NCI-H2227 (cell line): Measurements from ENCODE around the gene NEUROG3.
"Not testable (repeated sequence)": the region's sequence is repeated elsewhere in the genome, so short reads cannot be mapped to it uniquely, and the experiment has no call there.

ENCODE experiments used
- DNase-seq: peaks from one replicate; lab custom pipeline; 2025; ENCODE audit not compliant: unreplicated experiment; lab: John Stamatoyannopoulos, UW

NEUROG3 gene

DNA sequence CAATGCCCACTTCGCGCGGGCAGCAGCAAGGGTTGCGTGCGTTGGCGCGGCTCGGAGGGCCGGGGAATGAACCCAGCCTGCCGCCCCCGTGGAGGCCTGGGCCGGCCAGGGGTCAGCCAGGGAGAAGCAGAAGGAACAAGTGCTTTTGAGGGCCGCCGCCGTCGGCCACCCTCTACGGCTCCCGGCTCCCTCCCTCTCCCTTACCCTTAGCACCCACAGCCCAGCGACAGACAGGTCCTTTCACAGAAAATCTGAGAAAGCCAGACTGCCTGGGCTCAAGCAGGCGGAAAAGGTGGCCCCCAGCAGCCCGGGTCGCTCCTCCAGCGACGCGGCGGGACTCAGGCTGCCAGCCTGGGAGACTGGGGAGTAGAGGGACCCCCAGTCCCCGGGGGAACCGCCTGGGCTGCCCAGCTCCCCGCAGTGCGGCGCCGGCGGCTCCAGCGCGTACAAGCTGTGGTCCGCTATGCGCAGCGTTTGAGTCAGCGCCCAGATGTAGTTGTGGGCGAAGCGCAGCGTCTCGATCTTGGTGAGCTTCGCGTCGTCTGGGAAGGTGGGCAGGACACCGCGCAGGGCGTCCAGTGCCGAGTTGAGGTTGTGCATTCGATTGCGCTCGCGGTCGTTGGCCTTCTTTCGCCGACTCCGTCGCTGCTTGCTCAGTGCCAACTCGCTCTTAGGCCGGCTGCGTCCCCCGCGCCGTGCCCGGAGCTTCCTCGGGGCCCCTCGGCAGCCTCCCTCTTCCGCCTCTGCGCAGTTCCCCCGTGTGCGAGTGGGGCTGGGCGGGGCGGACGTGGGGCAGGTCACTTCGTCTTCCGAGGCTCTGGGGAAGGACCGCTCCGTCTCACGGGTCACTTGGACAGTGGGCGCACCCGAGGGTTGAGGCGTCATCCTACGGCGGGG lies 815 bp downstream of the NEUROG3 start:
- DNase-seq: peak; percentile 10

DNA sequence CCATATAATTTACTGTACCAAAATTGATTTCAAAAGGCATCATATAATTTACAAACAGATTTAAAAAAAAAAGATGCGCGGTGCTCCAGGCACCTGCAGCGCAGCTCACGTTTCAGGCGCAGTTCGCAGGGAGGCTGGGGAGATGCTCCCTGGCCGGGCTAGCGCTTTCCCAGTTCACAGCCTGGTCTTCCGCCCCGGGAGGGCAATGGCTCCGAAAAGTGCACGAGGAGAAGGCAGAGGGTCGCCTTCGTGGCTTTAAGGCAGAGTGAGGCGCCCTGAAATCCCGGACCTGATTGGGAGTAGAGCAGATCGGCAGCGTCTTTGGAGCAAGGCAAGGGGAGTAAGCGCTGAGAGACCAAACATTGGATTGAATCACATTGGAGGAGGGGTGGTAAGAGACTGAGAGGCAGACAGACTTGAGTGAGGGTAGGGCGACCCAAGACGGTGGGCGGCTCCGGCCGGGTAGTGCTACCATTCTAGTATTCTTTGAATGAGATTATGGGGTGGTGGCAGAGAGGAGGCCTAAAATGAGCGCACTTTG lies 1.5 kb downstream of the NEUROG3 start:
- no peak for DNase-seq

DNA sequence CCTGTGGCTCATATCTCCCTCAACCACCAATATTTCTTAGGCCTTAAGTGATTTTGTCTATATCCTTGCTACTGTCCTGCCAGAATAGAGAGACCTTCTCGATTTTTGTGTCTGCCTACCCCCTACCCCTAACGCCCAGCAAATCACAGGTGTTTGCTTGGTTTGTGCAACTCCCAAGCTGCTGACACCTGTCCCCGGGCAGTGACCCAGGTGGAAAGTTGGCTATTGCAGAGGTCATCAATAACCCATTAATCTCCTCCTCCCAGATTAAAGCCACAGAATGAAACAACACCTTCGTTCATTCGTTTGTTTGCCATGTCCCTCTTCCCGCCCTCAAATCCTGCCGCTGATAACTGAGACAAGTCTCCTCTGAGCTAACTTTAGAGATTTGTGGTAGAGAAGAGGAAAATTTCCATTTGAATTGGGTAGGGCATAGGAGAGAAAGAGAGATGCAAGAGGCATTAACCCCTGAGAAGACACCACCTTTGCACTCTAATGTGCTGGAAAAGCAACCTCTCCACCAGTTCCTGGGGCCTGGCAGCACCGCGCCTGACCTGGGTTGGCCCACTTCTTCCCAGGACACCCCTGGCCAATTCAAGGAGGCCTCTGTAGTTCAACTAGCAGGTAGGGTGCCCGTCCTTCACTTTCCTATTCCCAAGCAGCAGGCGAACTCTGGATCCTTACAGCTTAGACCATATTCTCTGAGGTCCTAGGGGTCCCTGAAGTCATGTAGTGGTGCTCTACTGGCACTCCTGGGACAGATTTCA lies 3.0 kb downstream of the NEUROG3 start:
- DNase-seq: no peak

DNA sequence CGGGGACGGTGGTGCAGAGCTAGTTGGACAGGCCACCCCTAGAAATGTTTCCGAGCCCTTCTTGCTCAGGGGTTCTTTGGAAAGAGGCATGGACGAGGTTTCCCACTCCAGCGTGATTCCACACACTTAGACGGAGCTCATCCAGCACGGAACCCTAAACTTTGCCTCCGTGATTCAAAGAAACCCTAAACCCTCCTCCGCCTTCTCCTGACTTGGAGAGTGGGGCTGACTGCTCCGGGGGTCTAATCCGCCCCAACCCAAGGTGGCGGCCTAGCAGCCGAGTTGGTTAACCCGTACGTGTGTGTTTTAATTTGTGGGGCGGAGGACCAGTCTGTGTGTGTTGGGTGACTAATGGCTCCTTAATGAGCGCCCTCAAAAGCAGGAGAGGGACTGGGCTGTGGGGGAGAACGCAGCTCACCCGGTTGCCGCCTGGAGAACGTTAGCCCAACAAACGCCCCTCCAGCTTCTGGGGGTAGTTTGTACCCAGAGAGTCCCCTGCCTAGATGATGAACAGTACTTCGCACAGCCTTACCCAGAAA lies 3.8 kb downstream of the NEUROG3 start:
- DNase-seq: no peak

DNA sequence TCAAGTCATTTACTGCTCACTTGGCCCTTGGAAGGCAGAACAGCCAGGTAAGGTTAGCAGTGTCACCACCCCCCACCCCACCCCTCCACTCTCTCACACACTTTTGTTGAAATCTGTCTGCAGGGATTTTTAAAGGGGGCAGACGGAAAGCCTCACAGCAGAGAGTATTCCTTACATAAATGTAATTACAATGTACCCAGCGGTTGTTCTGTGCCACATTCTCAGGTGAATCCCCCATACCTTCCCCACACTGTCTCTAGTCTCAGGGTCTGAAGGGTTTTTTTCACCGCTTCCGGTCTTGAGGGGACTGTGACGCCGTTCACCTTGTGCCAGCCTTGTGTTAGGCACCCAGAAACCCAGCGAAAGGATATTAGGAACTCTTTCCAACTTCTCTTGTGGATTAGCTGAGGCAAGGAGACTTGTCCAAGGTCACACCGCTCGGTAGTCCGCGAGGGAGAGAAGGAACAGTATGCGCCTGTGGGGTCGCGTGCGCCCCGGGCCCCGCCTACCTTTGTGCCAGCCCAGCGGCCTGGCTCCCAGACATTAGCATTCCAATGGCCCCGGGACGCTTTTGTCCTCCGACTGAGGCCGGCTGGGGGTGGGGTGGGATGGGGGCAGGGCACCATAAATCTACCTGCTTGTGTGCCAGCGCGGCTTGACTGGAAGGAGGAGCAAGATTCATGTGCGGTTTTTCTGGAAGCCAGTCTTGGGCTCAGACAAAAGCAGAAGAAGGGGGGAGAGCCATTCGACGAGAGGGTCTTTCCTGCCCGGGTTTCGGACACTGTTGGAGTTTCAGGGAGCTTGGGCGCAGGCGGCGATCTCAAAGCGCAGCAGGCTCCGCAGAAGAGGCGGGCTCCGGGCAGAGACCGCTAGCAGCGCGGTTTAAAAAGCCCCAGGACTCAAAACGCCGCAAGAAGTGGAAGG lies 4.5 kb downstream of the NEUROG3 start:
- no peak for DNase-seq

DNA sequence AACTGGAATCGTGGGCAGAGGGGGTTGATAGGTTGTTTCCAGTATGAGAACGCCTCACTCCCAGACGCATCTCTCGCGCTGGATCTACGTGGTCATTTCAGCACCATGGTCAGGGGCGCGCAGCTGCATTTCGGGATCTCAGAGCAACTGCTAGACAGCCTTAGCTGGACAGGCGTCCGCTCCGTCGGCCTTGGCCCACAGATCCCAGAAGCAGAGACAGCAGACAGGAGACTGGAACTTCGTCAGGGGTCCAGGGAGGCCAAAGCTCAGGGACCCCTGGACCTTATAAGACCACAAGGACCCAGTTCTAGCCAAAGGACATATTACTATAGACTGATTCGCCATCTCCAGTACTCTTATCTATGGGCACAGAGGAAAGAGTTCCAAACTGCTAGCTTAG lies 5.3 kb downstream of the NEUROG3 start:
- no peak for DNase-seq

DNA sequence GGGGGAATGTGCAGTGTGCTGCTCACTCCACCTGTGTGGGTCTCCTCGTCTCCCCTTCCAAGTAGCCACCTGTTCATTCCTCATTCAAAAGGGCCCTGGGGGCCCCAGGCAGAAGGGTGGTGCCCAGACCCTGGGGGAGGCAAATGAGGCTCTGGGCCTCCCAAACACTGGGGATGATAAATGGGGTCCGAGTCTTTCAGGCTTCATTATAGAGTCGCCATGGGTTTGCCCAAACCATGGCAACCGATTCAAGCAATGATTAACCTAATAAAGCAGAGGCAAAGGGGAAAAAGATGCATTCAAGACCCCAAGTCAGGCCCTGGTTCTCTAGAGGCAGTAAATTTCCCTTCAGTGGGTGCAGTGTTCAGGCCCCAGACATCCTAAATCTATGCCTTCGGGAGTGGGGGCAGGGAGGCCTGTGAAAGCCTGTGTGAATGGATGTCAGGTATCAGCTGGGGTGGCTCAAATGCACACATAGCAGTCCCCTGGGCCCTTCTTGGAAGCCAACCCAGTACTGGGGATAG lies 10.4 kb downstream of the NEUROG3 start:
- DNase-seq: no peak

DNA sequence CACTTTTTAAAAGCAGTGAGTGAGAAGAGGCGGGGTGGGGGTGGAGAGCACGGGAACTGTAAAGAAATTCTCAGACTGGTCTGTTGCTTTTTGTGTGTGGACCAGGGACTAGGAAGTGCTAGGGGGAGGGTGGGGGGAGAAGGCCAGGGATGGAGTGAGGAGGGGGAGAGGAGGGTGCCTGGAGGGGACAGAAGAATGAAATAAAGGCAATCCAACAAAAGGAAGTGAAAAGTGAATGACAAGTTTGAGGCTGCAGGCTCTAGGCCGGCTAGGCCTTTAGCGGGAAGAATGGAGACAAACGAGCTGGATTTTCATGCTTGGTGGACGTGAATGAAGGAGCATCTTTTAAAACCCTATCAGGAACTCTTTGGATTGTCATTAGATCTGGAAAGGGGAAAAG lies 13.7 kb downstream of the NEUROG3 start:
- DNase-seq: no peak

DNA sequence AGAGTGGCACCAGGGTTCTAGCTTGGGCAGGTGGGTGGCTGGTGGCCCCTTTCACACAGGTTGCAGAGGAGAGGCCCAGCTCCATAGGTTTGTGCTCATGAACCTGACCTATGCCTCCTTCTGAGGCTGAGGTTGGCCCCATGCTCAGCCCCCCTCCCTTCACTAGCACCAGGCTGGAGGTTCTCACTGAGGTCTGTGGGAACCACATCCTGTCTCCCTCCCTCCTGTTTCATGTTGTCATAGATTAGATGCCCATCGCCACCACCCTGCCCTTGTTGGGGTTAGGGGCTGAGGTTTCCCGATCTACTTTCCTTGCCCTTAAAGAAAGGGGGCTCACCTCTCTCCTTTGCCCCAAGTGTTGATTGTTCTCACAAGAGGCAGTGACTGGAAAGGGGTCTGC lies 14.7 kb downstream of the NEUROG3 start:
- DNase-seq: no peak

DNA sequence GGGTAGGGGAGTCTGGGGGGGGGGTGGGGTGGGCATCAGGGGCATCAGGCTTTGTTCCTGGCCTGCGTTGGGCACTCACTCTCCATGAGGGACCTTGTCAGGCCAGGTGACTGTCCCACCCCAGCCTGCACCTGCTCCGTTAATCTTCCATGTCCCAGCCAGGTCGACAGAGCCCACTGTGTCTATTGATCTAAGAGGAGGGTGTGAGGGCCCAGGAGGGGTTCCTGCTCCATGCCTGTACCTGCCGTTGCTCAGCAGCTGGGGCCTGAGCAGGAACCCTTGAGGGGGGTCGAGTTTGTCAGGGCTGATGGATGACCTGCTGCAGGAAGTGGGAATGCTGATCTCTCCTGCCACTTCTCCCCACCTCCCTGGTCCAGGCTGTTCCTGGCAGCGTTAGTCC lies 18.6 kb downstream of the NEUROG3 start:
- DNase-seq: no peak

DNA sequence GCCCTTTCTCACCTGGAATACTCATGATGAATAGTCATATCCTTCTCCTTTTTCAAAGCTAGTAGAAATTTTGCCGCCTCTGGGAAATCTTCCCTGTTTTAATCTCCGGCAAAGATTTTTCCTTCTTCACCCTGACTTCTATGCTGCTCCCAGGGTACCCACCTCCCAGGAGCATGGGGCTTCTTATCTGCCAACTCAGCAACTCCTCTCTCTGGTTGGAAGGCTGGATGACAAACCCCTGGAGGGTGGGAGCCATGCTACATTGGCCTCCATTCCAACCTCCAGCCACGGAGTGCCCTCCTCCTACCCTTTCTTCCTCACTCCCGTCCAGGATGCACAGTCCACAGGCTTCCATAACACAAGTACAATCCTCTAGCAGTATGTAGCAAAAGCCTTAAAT lies 19.9 kb downstream of the NEUROG3 start:
- DNase-seq: no peak

DNA sequence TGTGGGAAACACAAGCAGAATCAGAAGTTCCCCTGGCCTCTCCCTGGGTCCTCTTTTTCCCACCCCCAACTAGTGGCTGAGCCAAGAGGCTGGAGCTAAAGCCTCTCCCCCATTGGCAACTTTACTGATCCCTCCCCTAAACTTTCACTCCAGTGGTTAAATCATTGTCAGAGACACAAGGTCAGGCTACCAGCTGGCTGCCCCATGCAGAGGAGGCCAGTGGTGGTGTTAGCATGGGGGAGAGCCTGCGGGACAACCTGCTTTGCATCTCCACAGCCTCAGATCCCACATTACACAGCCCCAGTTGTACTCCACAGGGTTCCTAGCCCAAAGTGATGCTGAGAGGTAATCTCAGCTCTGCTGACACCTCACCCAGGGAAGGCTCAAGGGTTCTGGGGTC lies 21.0 kb downstream of the NEUROG3 start:
- no peak for DNase-seq

DNA sequence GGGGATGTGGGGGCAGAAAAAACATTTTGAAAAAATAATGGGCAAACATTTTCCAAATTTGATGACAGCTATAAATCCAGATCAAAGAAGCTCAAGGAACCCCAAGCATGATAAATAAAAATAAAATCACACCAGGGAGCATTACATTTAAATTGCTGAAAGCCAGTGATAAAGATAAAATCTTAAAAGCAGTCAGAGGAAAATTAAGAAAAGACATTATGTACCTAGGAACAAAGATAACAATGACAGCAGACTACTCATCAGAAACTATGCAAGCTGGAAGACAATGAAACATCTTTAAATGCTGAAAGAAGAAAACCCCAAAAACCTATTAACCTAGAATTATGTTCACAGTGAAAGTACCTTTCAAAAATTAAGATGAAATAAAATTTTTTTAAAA lies 23.3 kb downstream of the NEUROG3 start:
- no peak for DNase-seq

DNA sequence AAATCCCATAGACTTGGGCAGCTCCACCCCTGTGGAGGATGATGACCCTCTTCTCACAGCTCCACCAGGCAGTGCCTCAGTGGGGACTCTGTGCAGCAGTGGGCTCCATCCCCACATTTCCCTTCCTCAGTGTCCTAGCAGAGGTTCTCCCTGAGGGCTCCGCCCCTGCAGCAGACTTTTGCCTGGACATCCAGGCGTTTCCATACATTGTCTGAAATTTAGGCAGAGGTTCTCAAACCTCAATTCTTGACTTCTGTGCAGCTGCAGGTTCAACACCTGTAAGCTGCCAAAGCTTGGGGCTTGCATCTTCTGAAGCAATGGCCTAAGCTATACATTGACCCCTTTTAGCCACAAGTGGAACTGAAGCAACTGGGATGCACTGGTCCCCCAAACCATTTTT lies 31.8 kb downstream of the NEUROG3 start:
- no peak for DNase-seq

DNA sequence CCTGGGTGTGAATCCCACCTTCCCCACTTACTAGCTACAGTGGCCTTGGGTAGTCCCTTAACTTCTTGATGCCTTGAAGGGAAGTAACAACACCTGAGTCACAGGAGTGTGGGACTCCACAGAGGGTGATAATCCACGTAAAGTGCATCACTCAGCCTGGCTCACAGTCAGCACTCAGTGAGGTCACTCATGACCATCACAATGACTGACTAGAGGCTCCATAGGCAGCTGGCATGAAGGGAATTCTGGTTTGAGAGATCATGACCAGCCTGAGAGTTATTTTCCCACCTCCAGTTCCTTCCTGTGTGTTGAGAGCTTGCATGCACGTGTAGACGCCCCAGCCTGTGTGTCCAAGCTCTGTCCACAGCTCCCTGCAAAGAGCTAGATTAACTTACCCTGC lies 34.8 kb downstream of the NEUROG3 start:
- no peak for DNase-seq

DNA sequence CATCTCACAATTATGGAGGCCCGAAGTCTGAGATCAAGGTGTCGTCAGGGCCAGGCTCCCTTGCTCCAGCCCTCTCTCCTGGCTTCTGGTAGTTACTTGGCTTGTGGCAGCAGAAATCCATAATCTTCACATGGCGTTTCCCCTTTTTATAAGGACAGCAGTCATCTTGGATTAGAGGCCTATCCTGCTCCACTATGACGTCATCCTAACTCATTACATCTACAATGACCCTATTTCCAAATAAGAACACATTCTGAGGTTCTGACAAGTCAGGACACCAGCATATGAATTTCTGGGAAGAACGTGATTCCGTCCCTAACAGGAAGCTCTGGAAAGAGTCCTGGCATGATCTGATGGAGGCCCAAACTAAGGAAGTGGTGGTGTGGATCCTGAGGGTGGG lies 35.8 kb downstream of the NEUROG3 start:
- no peak for DNase-seq

DNA sequence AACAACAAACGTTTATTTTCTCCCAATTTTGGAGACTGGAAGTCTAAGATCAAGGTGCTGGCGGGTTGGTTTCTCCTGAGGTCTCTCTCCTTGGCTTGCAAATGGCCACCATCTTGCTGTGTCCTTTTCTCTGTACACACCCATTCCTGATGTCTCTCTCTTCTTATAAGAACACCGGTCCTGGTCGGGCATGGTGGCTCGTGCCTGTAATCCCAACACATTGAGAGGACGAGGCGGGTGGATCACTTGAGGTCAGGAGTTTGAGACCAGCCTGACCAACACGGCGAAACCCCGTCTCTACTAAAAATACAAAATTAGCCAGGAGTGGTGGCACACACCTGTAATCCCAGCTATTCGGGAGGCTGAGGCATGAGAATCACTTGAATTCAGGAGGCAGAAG lies 36.7 kb downstream of the NEUROG3 start:
- DNase-seq: not testable (repeated sequence)

DNA sequence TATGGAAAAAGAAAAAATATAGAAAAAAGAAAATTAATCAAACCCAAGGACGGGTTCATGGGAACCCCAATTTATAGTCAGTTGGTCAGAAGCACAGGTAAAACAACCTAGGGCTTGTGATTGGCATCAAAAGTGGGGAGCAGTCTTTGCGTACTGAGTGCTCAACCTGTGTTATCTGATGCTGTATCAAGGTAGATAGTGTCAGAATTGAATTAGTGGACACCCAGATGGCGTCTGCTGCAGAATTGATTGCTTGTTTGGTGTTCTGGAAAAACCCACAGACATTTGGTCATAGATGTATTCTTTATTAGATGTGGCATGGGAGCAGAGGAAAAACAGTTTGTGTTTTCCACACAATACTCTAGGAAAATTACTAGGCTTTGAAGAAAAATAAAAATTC lies 39.6 kb downstream of the NEUROG3 start:
- DNase-seq: no peak

DNA sequence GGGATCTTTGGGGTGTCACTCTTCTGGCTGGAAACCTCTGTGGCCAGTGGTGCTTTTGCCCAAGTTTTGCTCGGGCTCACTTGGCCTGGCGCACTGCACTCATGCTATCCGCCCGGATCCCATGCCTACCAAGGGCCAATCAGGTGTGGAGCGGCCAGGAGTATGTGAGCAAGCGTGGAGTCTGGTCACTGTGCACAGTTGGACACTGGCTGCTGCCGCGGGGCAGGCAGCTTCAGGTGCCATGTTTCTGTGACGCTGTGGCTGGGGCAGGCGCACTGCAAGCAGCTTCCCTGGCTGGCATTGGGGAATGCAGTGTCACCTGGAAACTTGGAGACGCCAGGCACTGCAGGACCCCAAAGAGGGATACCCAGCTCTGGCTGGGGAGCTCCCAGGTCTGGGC lies 45.3 kb downstream of the NEUROG3 start:
- no peak for DNase-seq
